Measurements from ENCODE around the gene ARHGEF11. TPM values are rescaled to one million over a fixed set of nuclear protein-coding genes. Genes with fewer than 3 reads are reported as not detected.

ARHGEF11 gene
- total and polyA plus RNA-seq, 2 donors (not counting 1 experiment from before 2014, with no cell fraction given), result 1.0 to 4.6 TPM

- Histone ChIP-seq H3K4me2 (replicated peaks; ENCODE audit: low read depth, low read length, poor library complexity, severe bottlenecking) (peak overlapping the region; percentile 50), H3K9me3 (ENCODE audit: control extremely low read depth in 1 of 3, control insufficient read depth in 2 of 3, insufficient read depth in 1 of 3, low read length in 2 of 3) (no peaks in the 10 kb centered on the region), H3K4me3 (ENCODE audit: control extremely low read depth in 1 of 5, extremely low read depth in 1 of 5, insufficient read depth in 1 of 5, low read depth in 2 of 5, low read length in 4 of 5) (no peak overlapping the region), H3K27ac (ENCODE audit: low read length in 2 of 2) (no peak overlapping the region), H3K4me1 (ENCODE audit: control insufficient read depth in 2 of 2, insufficient read depth in 2 of 2, low read length in 2 of 2) (peaks cover 19 to 23% of the 10 kb centered on the region in 2 donors), H3K36me3 (replicated peaks in 1 of 2; ENCODE audit: control extremely low read depth in 1 of 2, control insufficient read depth in 1 of 2, extremely low read depth in 1 of 2, insufficient read depth in 2 of 2, low read length in 1 of 2) (no peaks in the 10 kb centered on the region), H3K27me3 (replicated peaks in 1 of 4; ENCODE audit: control extremely low read depth in 1 of 4, control insufficient read depth in 3 of 4, insufficient read depth in 4 of 4, low read length in 3 of 4) (peaks cover 0 to 80% (median 46%) of the 10 kb centered on the region in 4 experiments), H3K79me2 (ENCODE audit: control insufficient read depth, insufficient read depth, low read length) (no peaks in the 10 kb centered on the region), H3K9ac (ENCODE audit: low read length) (no peak overlapping the region), H4K20me1 (ENCODE audit: control insufficient read depth, insufficient read depth, low read length, poor library complexity, severe bottlenecking) (no peaks in the 10 kb centered on the region), H2AFZ (ENCODE audit: insufficient read depth, low read depth, low read length, poor library complexity, severe bottlenecking) (no peak overlapping the region)
- H3K27ac Mint-ChIP-seq, result no peak overlapping the region
- intact Hi-C loops (cut with micrococcal nuclease), result no loop called here
- ATAC-seq (ENCODE audit: low read depth) (no peak), DNase-seq (no peak)
- TF ChIP-seq, protein P1, sequence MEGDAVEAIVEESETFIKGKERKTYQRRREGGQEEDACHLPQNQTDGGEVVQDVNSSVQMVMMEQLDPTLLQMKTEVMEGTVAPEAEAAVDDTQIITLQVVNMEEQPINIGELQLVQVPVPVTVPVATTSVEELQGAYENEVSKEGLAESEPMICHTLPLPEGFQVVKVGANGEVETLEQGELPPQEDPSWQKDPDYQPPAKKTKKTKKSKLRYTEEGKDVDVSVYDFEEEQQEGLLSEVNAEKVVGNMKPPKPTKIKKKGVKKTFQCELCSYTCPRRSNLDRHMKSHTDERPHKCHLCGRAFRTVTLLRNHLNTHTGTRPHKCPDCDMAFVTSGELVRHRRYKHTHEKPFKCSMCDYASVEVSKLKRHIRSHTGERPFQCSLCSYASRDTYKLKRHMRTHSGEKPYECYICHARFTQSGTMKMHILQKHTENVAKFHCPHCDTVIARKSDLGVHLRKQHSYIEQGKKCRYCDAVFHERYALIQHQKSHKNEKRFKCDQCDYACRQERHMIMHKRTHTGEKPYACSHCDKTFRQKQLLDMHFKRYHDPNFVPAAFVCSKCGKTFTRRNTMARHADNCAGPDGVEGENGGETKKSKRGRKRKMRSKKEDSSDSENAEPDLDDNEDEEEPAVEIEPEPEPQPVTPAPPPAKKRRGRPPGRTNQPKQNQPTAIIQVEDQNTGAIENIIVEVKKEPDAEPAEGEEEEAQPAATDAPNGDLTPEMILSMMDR (IDR thresholded peaks at IDR 0.05), result no peak
- TF ChIP-seq EZH2 (IDR thresholded peaks at IDR 0.05; ENCODE audit: borderline replicate concordance, insufficient read depth, low read depth, low read length, poor library complexity, severe bottlenecking), result no peak
- peaks cover 18% of the 10 kb centered on the region for H3K4me1 Mint-ChIP-seq
- H3K4me3 Mint-ChIP-seq, result no peak overlapping the region
- CTCF ChIA-PET, result no interaction called here
- H3K27me3 Mint-ChIP-seq, result peaks cover 69% of the 10 kb centered on the region
- POLR2A ChIA-PET, result no interaction called here
- 5% methylated on average over 46 of the region's 64 CpGs for WGBS (ENCODE audit: insufficient coverage)
- H3K9me3 Mint-ChIP-seq (ENCODE audit: insufficient read depth), result no peaks in the 10 kb centered on the region
Measured at GRCh38 chr1:156923670-156924477, 121.7 kb downstream of the ARHGEF11 start.

DNA sequence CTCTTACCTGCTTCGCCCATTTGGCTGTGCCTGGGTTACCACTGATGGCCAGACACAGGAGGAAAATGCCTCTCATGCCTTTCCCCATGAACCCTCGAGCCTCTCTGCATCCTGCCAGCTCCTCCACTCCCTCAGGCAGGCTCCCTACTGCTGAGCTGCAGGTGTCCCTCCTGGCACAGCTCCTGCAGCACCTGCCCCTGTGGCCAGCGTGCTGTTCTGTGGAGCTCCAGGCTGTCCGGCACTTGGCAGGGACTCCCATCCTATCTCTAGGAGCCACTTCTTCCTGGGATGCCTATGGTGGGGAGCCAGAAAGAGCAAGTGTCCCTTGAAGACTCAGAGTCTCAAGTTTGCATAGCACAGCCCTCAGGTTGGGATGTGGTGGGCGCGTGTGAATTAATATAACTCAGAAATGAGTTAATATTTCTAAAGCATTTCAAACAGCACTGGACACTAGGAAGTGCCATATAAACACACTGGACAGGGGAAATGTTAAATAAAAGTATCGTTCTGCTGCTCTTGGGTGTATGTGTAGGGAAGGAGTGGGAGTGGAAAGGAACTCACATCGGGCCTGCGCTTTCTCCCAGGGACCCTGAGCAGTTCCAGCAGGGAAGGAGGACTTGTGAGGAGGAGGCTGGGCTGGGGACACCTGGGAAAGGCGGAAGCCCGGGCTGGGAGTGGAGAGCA is 122.4 kb downstream of the ARHGEF11 start:
- Mint-ChIP-seq H3K9me3 (ENCODE audit: insufficient read depth) (peaks cover 4% of the 10 kb centered on the region), H3K4me3 (peak overlapping the region; percentile 67), H3K4me1 (peaks cover 17% of the 10 kb centered on the region), H3K27ac (no peak overlapping the region), H3K27me3 (peaks cover 71% of the 10 kb centered on the region)
- POLR2A ChIA-PET, result no interaction called here
- Histone ChIP-seq H3K4me3 (ENCODE audit: control extremely low read depth in 1 of 5, extremely low read depth in 1 of 5, insufficient read depth in 1 of 5, low read depth in 2 of 5, low read length in 4 of 5) (no peak overlapping the region), H3K9me3 (ENCODE audit: control extremely low read depth in 1 of 3, control insufficient read depth in 2 of 3, insufficient read depth in 1 of 3, low read length in 2 of 3) (peaks cover 0 to under 1% (median 0%) of the 10 kb centered on the region in 3 donors), H3K27me3 (replicated peaks in 1 of 4; ENCODE audit: control extremely low read depth in 1 of 4, control insufficient read depth in 3 of 4, insufficient read depth in 4 of 4, low read length in 3 of 4) (peaks cover 0 to 76% (median 46%) of the 10 kb centered on the region in 4 experiments), H3K4me1 (ENCODE audit: control insufficient read depth in 2 of 2, insufficient read depth in 2 of 2, low read length in 2 of 2) (peaks cover 19 to 23% of the 10 kb centered on the region in 2 donors), H4K20me1 (ENCODE audit: control insufficient read depth, insufficient read depth, low read length, poor library complexity, severe bottlenecking) (no peaks in the 10 kb centered on the region), H3K4me2 (replicated peaks; ENCODE audit: low read depth, low read length, poor library complexity, severe bottlenecking) (peak overlapping the region; percentile 50), H3K36me3 (replicated peaks in 1 of 2; ENCODE audit: control extremely low read depth in 1 of 2, control insufficient read depth in 1 of 2, extremely low read depth in 1 of 2, insufficient read depth in 2 of 2, low read length in 1 of 2) (no peaks in the 10 kb centered on the region), H2AFZ (ENCODE audit: insufficient read depth, low read depth, low read length, poor library complexity, severe bottlenecking) (no peak overlapping the region), H3K27ac (ENCODE audit: low read length in 2 of 2) (no peak overlapping the region), H3K79me2 (ENCODE audit: control insufficient read depth, insufficient read depth, low read length) (no peaks in the 10 kb centered on the region), H3K9ac (ENCODE audit: low read length) (no peak overlapping the region)
- intact Hi-C loops (cut with micrococcal nuclease), result no loop called here
- no peak for DNase-seq
- 9% methylated on average over 9 of the region's 11 CpGs for WGBS (ENCODE audit: insufficient coverage)
- no peak for ATAC-seq (ENCODE audit: low read depth)
- TF ChIP-seq, protein P1 (IDR thresholded peaks at IDR 0.05), result no peak
- no peak for TF ChIP-seq EZH2 (IDR thresholded peaks at IDR 0.05; ENCODE audit: borderline replicate concordance, insufficient read depth, low read depth, low read length, poor library complexity, severe bottlenecking)
- CTCF ChIA-PET, result no interaction called here

Data from B cell (primary cell).